ENCODE data around the gene CSF2RB.

Gene CSF2RB

GRCh38 chr22:36913427-36914389 lies at the start of gene CSF2RB:
CSF2RB (plus strand) TSS chr22:36913628; CDS start chr22:36922208, 8,580 bp downstream.
- Histone ChIP-seq H3K9ac (ENCODE audit: low read depth, low read length) (no peak within 1 kb of the TSS), H3K9me3 (ENCODE audit: control insufficient read depth, insufficient read depth, low read length) (no peaks in the 10 kb centered on the region), H3K36me3 (ENCODE audit: insufficient read depth, low read length) (no peaks in the 10 kb centered on the region), H3K4me1 (ENCODE audit: insufficient read depth, low read length) (peaks cover 32% of the 10 kb centered on the region)

GRCh38 chr22:36863979-36864378 lies 49.4 kb upstream of the CSF2RB start:
- Histone ChIP-seq H3K9ac (ENCODE audit: low read depth, low read length) (no peak overlapping the region), H3K4me1 (ENCODE audit: insufficient read depth, low read length) (no peaks in the 10 kb centered on the region; the same call in 1 of the 2 replicates), H3K9me3 (ENCODE audit: control insufficient read depth, insufficient read depth, low read length) (no peaks in the 10 kb centered on the region), H3K36me3 (ENCODE audit: insufficient read depth, low read length) (no peaks in the 10 kb centered on the region)

- Histone ChIP-seq H3K4me1 (ENCODE audit: insufficient read depth, low read length) (no peaks in the 10 kb centered on the region; the same call in 1 of the 2 replicates), H3K36me3 (ENCODE audit: insufficient read depth, low read length) (no peaks in the 10 kb centered on the region), H3K9me3 (ENCODE audit: control insufficient read depth, insufficient read depth, low read length) (no peaks in the 10 kb centered on the region), H3K9ac (ENCODE audit: low read depth, low read length) (no peak overlapping the region)
These were observed 48.8 kb upstream of the CSF2RB start for GRCh38 chr22:36864454-36865215.

- no peaks in the 10 kb centered on the region; the same call in 1 of the 2 replicates for H3K4me1 ChIP-seq (ENCODE audit: insufficient read depth, low read length)
- no peaks in the 10 kb centered on the region for H3K9me3 ChIP-seq (ENCODE audit: control insufficient read depth, insufficient read depth, low read length)
- no peak overlapping the region for H3K9ac ChIP-seq (ENCODE audit: low read depth, low read length)
These were observed 48.1 kb upstream of the CSF2RB start for GRCh38 chr22:36865346-36865745.

GRCh38 chr22:36867695-36868094 lies 45.7 kb upstream of the CSF2RB start:
- H3K9me3 ChIP-seq (ENCODE audit: control insufficient read depth, insufficient read depth, low read length), result no peaks in the 10 kb centered on the region
- H3K36me3 ChIP-seq (ENCODE audit: insufficient read depth, low read length), result no peaks in the 10 kb centered on the region
- H3K9ac ChIP-seq (ENCODE audit: low read depth, low read length), result no peak overlapping the region
- H3K4me1 ChIP-seq (ENCODE audit: insufficient read depth, low read length), result no peaks in the 10 kb centered on the region; the same call in 1 of the 2 replicates

More at GRCh38 chr22:36865346-36865745, 48.1 kb upstream of the CSF2RB start:
- H3K36me3 ChIP-seq (ENCODE audit: insufficient read depth, low read length), result no peaks in the 10 kb centered on the region

GRCh38 chr22:36868546-36869181 lies 44.8 kb upstream of the CSF2RB start:
- no peaks in the 10 kb centered on the region; the same call in 1 of the 2 replicates for H3K4me1 ChIP-seq (ENCODE audit: insufficient read depth, low read length)
- no peaks in the 10 kb centered on the region for H3K9me3 ChIP-seq (ENCODE audit: control insufficient read depth, insufficient read depth, low read length)
- no peak overlapping the region for H3K9ac ChIP-seq (ENCODE audit: low read depth, low read length)
- no peaks in the 10 kb centered on the region for H3K36me3 ChIP-seq (ENCODE audit: insufficient read depth, low read length)

GRCh38 chr22:36870250-36870649 lies 43.2 kb upstream of the CSF2RB start:
- no peaks in the 10 kb centered on the region for H3K36me3 ChIP-seq (ENCODE audit: insufficient read depth, low read length)
- no peak overlapping the region for H3K9ac ChIP-seq (ENCODE audit: low read depth, low read length)
- no peaks in the 10 kb centered on the region; the same call in 1 of the 2 replicates for H3K4me1 ChIP-seq (ENCODE audit: insufficient read depth, low read length)
- H3K9me3 ChIP-seq (ENCODE audit: control insufficient read depth, insufficient read depth, low read length), result no peaks in the 10 kb centered on the region

- Histone ChIP-seq H3K36me3 (ENCODE audit: insufficient read depth, low read length) (no peaks in the 10 kb centered on the region), H3K4me1 (ENCODE audit: insufficient read depth, low read length) (no peaks in the 10 kb centered on the region; the same call in 1 of the 2 replicates), H3K9ac (ENCODE audit: low read depth, low read length) (no peak overlapping the region), H3K9me3 (ENCODE audit: control insufficient read depth, insufficient read depth, low read length) (no peaks in the 10 kb centered on the region)
These were observed 41.8 kb upstream of the CSF2RB start for GRCh38 chr22:36871669-36872081.

- Histone ChIP-seq H3K36me3 (ENCODE audit: insufficient read depth, low read length) (no peaks in the 10 kb centered on the region), H3K9me3 (ENCODE audit: control insufficient read depth, insufficient read depth, low read length) (no peaks in the 10 kb centered on the region), H3K9ac (ENCODE audit: low read depth, low read length) (no peak overlapping the region), H3K4me1 (ENCODE audit: insufficient read depth, low read length) (no peaks in the 10 kb centered on the region; the same call in 1 of the 2 replicates)
These were observed 41.3 kb upstream of the CSF2RB start for GRCh38 chr22:36872084-36872483.

- Histone ChIP-seq H3K4me1 (ENCODE audit: insufficient read depth, low read length) (no peaks in the 10 kb centered on the region; the same call in 1 of the 2 replicates), H3K36me3 (ENCODE audit: insufficient read depth, low read length) (no peaks in the 10 kb centered on the region), H3K9ac (ENCODE audit: low read depth, low read length) (no peak overlapping the region), H3K9me3 (ENCODE audit: control insufficient read depth, insufficient read depth, low read length) (no peaks in the 10 kb centered on the region)
These were observed 40.4 kb upstream of the CSF2RB start for GRCh38 chr22:36872866-36873498.

- Histone ChIP-seq H3K9me3 (ENCODE audit: control insufficient read depth, insufficient read depth, low read length) (no peaks in the 10 kb centered on the region), H3K4me1 (ENCODE audit: insufficient read depth, low read length) (no peaks in the 10 kb centered on the region; the same call in 1 of the 2 replicates), H3K36me3 (ENCODE audit: insufficient read depth, low read length) (no peaks in the 10 kb centered on the region), H3K9ac (ENCODE audit: low read depth, low read length) (no peak overlapping the region)
These were observed 39.7 kb upstream of the CSF2RB start for GRCh38 chr22:36873614-36874308.

GRCh38 chr22:36874309-36874696 lies 39.1 kb upstream of the CSF2RB start:
- Histone ChIP-seq H3K9ac (ENCODE audit: low read depth, low read length) (no peak overlapping the region), H3K9me3 (ENCODE audit: control insufficient read depth, insufficient read depth, low read length) (no peaks in the 10 kb centered on the region), H3K4me1 (ENCODE audit: insufficient read depth, low read length) (no peaks in the 10 kb centered on the region; the same call in 1 of the 2 replicates), H3K36me3 (ENCODE audit: insufficient read depth, low read length) (no peaks in the 10 kb centered on the region)

GRCh38 chr22:36874736-36875135 lies 38.7 kb upstream of the CSF2RB start:
- Histone ChIP-seq H3K9ac (ENCODE audit: low read depth, low read length) (no peak overlapping the region), H3K9me3 (ENCODE audit: control insufficient read depth, insufficient read depth, low read length) (no peaks in the 10 kb centered on the region), H3K4me1 (ENCODE audit: insufficient read depth, low read length) (no peaks in the 10 kb centered on the region; the same call in 1 of the 2 replicates), H3K36me3 (ENCODE audit: insufficient read depth, low read length) (no peaks in the 10 kb centered on the region)
